HG03460 (cell line): ENCODE measurements around the gene GHSR.

Source experiments
- ATAC-seq: cut with Tn5 transposase; IDR thresholded peaks from one replicate; pipeline ENCODE4 v1.9.1; 2021; ENCODE audit not compliant: unreplicated experiment

GHSR gene

GRCh38 chr3:172447611-172448579 lies at the start of gene GHSR:
Gene GHSR (minus strand): TSS chr3:172448456. CDS start chr3:172448413, 43 bp downstream.
- no peak for ATAC-seq

- ATAC-seq = peak; percentile 83
These were observed 42.0 kb upstream of the GHSR start for GRCh38 chr3:172490198-172490669.

DNA sequence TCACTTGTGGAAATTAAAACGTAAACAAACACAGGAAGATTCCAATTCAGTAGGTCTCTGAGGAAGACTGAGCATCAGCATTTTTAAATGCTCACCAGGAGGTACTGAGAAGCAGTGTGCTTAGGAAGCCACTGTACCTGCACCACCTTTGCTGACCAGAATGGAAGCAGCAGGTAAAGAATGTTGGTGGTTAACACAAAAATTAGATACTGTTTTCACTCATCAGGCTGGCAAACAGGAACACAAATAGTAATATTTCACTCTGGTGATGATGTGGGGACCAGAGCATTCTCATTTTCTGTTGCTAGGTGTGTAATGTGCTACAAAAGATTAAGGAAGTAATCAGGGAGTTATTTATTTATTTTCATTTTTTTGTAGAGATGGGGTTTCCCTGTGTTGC lies 29.9 kb upstream of the GHSR start:
- ATAC-seq = no peak

- ATAC-seq = no peak
These were observed 28.1 kb upstream of the GHSR start for GRCh38 chr3:172476347-172476746.

GRCh38 chr3:172475703-172476102 lies 27.4 kb upstream of the GHSR start:
- no peak for ATAC-seq

GRCh38 chr3:172471903-172472302 lies 23.6 kb upstream of the GHSR start:
- ATAC-seq = no peak

- no peak for ATAC-seq
These were observed 22.3 kb upstream of the GHSR start for GRCh38 chr3:172470588-172470987.

DNA sequence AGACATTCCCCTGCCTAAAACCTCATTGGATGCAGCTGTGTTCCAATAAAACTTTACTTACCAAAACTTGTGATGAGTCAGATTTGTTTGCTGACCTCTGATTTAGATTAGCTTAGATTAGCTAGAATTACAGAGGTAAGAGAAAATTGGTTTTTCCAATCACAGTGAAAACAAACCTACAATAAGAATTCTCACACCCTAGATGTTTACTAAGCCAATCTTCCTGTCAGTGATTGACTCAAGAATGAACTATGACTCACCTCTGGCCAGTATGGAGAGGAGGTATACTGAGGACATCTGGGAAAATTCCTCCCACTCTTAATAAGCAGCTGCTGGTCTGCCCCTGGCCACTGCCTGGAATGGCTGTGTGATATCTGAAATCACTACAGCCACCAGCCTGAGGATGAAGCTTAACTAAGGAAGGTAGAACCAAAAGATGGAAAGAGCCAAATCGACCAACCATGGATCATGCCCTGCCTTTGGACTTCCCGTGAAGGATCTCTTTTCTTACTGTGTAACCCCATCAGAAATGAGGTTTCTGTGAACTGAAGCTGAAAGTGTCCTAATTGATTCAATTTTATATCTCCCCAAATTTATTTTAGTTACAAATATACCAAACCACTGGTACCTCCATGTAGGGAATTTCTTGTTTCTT lies 19.0 kb upstream of the GHSR start:
- ATAC-seq = no peak

- ATAC-seq = no peak
These were observed 18.4 kb upstream of the GHSR start for GRCh38 chr3:172466553-172467130.

DNA sequence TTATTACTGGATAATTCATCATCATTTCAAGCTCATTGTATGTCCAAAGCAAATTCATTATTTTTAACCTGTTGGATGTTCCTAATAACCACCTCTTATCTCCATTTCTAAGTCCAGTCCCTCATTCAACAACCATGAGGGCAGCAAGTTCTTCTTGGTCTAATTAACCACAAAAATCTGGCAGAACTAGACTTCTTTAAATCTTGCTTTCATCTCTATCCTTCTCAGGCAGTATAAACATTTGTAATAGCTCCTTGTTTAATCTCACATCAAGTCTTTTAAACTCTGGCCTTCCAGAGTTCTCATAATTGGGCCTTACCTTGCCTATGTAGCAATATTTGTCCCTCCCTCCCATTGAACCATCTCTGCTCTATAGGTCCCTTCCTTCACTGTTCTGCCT lies 17.0 kb upstream of the GHSR start:
- ATAC-seq = no peak

DNA sequence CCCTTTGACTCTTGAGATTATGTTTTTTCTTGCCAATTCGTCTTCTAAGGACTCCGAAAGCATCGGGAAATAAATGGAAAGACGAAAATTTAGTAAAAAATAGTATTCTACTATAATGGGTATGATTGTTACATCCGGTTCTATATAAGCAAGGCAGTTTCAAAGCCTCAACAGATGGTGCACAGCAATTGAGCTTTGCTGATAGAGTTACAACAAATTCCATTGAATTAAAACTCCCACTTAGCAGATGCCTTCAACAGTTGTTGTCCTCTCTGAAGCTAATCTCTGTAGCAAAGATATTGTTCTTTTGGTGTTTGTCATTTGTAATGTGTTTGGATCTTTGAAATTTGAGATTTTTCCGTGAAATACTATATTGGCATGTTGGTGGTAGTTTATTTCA lies 16.1 kb upstream of the GHSR start:
- ATAC-seq = no peak

DNA sequence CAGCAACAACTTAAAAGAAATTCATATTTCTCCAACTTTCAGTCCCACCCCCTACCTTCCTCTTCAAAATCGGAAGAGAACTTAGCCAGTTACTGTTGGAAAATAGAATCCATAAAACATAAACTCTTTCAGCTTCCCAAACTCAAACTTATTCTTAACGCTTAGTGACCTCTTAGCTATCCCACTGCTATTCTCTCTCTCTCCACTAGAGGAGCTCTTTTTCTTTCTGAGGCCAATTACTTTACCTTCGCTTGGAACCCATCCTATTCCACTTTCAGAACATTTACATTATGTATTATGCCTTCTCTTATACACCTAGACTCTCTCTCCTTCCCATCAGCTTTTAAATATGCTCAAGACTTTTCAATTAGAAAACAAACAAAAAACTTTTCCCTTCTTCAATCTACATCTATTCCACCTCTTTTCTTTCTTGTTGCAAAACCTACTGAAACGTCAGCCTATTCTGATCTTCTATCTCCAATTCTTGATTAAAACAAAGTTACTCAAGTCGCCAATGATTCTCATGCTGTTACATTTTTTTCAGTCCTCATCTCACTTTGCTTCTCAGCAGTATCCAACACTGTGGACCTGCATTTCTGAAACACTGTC lies 13.4 kb upstream of the GHSR start:
- ATAC-seq = no peak

- ATAC-seq = no peak
These were observed 8.1 kb upstream of the GHSR start for GRCh38 chr3:172456404-172456803.

GRCh38 chr3:172454180-172454579 lies 5.9 kb upstream of the GHSR start:
- ATAC-seq = no peak

DNA sequence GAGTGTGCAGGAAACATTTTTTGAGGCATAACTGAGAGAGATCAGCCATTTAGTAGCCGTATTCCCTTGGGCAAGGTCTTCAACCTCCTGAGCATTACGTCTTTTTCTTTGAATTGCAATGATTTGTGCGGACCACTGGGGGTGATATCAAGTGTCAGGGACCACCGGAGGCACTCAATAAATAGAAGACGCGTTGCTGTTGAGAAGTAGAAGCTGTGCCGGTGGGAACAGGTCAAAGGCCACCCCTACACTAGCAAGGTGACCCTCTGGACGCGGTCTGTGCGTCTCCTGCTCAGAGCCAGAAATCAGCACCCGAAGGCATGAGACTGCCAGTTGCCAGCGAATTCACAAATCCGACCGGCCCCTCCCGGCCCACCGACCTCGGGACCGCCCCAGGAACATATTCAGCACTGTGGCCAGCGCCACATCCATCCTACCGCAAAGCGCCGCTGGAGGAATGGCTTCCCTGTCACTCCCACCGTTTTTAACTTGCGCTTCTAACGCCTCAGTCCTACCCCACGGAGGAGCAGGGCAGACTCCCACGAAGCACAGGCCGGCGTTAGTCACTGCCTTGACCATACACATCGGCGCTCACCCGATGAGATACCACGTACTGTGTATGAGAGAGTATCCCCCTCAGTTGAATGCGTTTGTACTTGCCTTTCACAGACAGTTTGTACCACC lies 1.4 kb upstream of the GHSR start:
- no peak for ATAC-seq

DNA sequence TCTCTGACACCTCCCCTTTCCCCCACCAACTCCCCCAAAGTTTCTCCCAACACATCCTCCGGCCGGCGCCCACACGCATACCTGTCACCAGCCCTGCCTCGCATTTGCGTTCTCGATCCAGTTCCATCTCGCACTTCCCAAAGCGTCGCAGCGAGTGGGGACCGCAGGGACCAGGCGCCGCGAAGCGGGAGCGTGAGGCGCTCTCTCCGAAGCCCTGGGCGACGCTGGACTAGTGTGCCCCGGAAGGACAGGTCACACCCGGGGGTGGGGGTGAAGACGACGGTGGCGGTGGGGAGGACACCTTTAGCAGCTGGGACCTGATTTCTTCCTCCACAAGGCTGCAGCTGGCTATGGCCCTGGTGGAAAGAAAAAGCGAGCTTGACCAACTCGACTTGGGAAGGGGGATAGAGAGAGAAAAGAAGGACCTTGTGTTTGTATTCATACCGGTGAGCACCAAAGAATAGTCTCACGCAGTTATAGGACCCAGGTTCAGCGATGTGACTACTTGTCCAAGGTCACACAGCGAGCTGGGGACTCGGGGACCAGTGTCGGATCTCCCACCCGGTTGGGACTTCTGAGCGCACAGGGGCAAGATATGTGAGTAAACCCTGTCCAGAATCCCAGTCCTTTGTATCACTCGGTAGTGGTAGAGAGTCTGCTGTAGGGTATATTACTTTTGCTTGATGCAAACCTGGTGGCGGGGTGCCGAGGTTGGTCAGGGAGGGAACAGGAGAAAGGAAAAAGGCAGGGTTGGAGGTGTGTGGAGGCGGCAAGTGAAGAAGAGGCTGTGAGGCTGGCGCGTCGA lies 607 bp upstream of the GHSR start:
- no peak for ATAC-seq

GRCh38 chr3:172446198-172446597 lies 2.1 kb downstream of the GHSR start:
- no peak for ATAC-seq

DNA sequence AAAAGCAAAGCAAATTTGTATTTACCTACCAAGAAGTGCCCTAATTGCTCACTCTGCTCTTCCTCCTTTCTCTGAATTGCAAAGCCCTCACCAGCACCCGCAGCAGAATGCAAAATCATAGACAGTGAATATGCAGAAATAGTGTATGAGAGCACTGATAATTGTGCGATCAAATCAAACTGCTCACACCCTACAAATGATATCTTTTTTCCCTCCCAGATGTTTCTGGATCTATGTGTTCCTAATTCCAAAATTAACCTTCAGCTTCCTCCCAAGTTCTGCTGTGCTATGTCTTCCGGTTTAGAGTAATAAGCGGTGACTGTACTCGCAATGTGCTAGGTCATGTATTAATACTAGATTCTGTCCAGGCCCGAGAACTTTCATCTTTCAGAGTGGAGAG lies 3.4 kb downstream of the GHSR start:
- no peak for ATAC-seq

GRCh38 chr3:172442606-172443005 lies 5.7 kb downstream of the GHSR start:
- no peak for ATAC-seq

- no peak for ATAC-seq
These were observed 6.7 kb downstream of the GHSR start for GRCh38 chr3:172441581-172441980.
